ENCODE data around the gene SLC7A7. TPM values are rescaled to one million over a fixed set of nuclear protein-coding genes. Genes with fewer than 3 reads are reported as not detected.
"Not testable (repeated sequence)": the region's sequence is repeated elsewhere in the genome, so short reads cannot be mapped to it uniquely, and the experiment has no call there.

Gene SLC7A7
- total and polyA plus RNA-seq, 4 donors = 28.0 to 113 (median 48.2) TPM

DNA sequence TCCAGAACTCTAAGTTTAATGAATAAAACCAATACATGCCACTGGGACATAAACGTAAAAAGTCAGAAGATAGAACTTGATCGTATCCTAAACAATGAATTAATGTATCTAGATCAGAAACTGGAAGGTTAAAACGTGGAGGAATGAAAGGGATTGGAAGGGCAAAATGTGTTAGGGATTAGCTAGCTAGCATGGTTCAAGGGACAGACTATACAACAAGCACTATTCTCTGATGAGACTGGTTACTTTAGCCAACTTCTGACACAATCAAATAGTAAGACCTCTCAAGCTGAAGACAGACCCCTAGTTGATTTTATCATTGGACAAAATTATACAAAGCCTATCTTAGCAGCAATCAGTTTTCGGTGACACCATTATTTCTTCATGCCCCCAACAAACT lies 67.5 kb downstream of the SLC7A7 start:
- Histone ChIP-seq H3K27ac (ENCODE audit: low read depth in 1 of 2, low read length in 1 of 2) (no peak overlapping the region), H3K4me3 (no peak overlapping the region), H3K36me3 (ENCODE audit: control insufficient read depth in 4 of 4, insufficient read depth in 4 of 4, low read length in 4 of 4) (no peaks in the 10 kb centered on the region), H3K27me3 (ENCODE audit: control insufficient read depth in 3 of 3, insufficient read depth in 3 of 3, low read length in 2 of 3) (no peaks in the 10 kb centered on the region), H3K4me1 (ENCODE audit: control insufficient read depth in 5 of 5, insufficient read depth in 5 of 5, low read length in 5 of 5) (no peaks in the 10 kb centered on the region), H3K9me3 (ENCODE audit: control insufficient read depth in 4 of 4, insufficient read depth in 3 of 4, low read length in 3 of 4) (no peaks in the 10 kb centered on the region), H3K9ac (ENCODE audit: insufficient read depth in 1 of 2, low read length in 2 of 2) (no peak overlapping the region)
- WGBS, 2 donors = 80 to 87% methylated on average over 4 of the region's 4 CpGs
- ATAC-seq (ENCODE audit: insufficient read depth, low FRiP score) (no peak), DNase-seq (no peak)
- TF ChIP-seq, protein P1, sequence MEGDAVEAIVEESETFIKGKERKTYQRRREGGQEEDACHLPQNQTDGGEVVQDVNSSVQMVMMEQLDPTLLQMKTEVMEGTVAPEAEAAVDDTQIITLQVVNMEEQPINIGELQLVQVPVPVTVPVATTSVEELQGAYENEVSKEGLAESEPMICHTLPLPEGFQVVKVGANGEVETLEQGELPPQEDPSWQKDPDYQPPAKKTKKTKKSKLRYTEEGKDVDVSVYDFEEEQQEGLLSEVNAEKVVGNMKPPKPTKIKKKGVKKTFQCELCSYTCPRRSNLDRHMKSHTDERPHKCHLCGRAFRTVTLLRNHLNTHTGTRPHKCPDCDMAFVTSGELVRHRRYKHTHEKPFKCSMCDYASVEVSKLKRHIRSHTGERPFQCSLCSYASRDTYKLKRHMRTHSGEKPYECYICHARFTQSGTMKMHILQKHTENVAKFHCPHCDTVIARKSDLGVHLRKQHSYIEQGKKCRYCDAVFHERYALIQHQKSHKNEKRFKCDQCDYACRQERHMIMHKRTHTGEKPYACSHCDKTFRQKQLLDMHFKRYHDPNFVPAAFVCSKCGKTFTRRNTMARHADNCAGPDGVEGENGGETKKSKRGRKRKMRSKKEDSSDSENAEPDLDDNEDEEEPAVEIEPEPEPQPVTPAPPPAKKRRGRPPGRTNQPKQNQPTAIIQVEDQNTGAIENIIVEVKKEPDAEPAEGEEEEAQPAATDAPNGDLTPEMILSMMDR (IDR thresholded peaks at IDR 0.05; ENCODE audit: control extremely low read depth, extremely low read depth) = no peak

DNA sequence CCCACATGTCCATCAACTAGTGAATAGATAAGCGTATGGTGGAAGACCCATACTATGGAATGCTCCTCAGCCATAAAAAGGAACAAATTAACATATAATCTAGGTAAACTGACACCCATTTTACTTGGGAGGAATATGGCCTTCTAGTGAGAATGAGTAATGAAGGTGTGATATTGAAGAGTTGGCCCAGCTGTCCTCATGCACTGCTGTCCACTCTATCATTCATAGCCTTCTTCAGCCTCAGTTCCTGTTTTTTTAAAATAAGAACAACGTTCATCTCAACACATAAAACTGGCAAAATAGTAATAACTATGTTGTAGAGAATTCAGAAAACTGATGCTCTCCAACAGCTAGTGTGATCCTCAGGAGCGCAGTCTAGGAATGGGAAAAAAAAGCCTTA lies 75.2 kb downstream of the SLC7A7 start:
- no peak overlapping the region for H3K4me3 ChIP-seq
- H3K4me1 ChIP-seq (ENCODE audit: control insufficient read depth in 5 of 5, insufficient read depth in 5 of 5, low read length in 5 of 5) = no peaks in the 10 kb centered on the region
- TF ChIP-seq, protein P1 (IDR thresholded peaks at IDR 0.05; ENCODE audit: control extremely low read depth, extremely low read depth) = no peak
- no peaks in the 10 kb centered on the region for H3K27me3 ChIP-seq (ENCODE audit: control insufficient read depth in 3 of 3, insufficient read depth in 3 of 3, low read length in 2 of 3)
- H3K9me3 ChIP-seq (ENCODE audit: control insufficient read depth in 4 of 4, insufficient read depth in 3 of 4, low read length in 3 of 4) = no peaks in the 10 kb centered on the region
- ATAC-seq (ENCODE audit: insufficient read depth, low FRiP score) = no peak
- WGBS, 2 donors = 72 to 77% methylated on average over 3 of the region's 3 CpGs
- no peak overlapping the region for H3K9ac ChIP-seq (ENCODE audit: insufficient read depth in 1 of 2, low read length in 2 of 2)
- H3K36me3 ChIP-seq (ENCODE audit: control insufficient read depth in 4 of 4, insufficient read depth in 4 of 4, low read length in 4 of 4) = no peaks in the 10 kb centered on the region
- no peak for DNase-seq
- H3K27ac ChIP-seq (ENCODE audit: low read depth in 1 of 2, low read length in 1 of 2) = no peak overlapping the region

DNA sequence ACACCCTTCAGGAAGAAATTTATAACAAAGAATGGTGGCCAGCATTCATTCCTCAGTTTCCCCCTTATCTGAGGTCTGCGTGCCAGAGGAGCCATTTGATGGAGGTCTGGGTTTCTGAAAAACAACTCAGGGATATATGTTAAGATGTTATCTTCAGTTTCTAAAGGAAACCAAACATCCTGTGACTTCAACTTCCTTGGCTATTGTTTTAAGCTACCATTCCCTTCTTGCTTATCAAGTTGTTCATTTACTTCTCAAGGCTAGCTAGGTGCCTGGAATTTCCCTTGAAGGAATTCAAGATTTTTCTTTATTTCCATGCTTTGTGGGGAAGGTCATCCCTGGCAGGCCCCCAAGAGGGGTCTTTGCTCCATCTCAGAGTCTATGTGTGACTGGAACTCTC lies 75.8 kb downstream of the SLC7A7 start:
- Histone ChIP-seq H3K9me3 (ENCODE audit: control insufficient read depth in 4 of 4, insufficient read depth in 3 of 4, low read length in 3 of 4) (no peaks in the 10 kb centered on the region), H3K9ac (ENCODE audit: insufficient read depth in 1 of 2, low read length in 2 of 2) (no peak overlapping the region), H3K4me3 (no peak overlapping the region), H3K27ac (ENCODE audit: low read depth in 1 of 2, low read length in 1 of 2) (no peak overlapping the region), H3K4me1 (ENCODE audit: control insufficient read depth in 5 of 5, insufficient read depth in 5 of 5, low read length in 5 of 5) (no peaks in the 10 kb centered on the region), H3K27me3 (ENCODE audit: control insufficient read depth in 3 of 3, insufficient read depth in 3 of 3, low read length in 2 of 3) (no peaks in the 10 kb centered on the region), H3K36me3 (ENCODE audit: control insufficient read depth in 4 of 4, insufficient read depth in 4 of 4, low read length in 4 of 4) (no peaks in the 10 kb centered on the region)
- WGBS, 2 donors = 31 to 37% methylated on average over 1 of the region's 1 CpG
- DNase-seq (peak in 1 of 3 donors; percentile 19), ATAC-seq (ENCODE audit: insufficient read depth, low FRiP score) (no peak)
- TF ChIP-seq, protein P1 (IDR thresholded peaks at IDR 0.05; ENCODE audit: control extremely low read depth, extremely low read depth) = no peak

DNA sequence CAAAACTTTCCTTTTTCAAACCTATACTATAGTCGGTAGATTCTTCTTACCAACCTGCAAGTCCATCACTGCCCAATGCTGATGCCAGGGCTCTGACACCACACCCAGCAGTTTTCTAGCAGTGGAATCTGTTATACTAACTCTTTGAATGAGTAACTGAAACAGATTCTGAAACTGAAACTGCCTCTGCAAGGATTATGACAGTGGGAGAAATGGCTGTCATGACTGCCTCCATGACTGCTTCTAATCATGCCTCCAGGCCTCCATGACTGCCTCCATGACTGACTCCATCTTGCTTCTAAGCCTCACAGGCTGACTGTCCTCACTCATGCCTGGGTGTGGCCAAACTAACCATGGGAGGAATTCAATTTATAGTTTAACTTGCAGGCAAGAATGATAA lies 78.2 kb downstream of the SLC7A7 start:
- TF ChIP-seq, protein P1 (IDR thresholded peaks at IDR 0.05; ENCODE audit: control extremely low read depth, extremely low read depth) = no peak
- no peak for ATAC-seq (ENCODE audit: insufficient read depth, low FRiP score)
- no peak for DNase-seq
- H3K27ac ChIP-seq (ENCODE audit: low read depth in 1 of 2, low read length in 1 of 2) = no peak overlapping the region
- H3K27me3 ChIP-seq (ENCODE audit: control insufficient read depth in 3 of 3, insufficient read depth in 3 of 3, low read length in 2 of 3) = no peaks in the 10 kb centered on the region
- no peak overlapping the region for H3K4me3 ChIP-seq
- no peak overlapping the region for H3K9ac ChIP-seq (ENCODE audit: insufficient read depth in 1 of 2, low read length in 2 of 2)
- no peaks in the 10 kb centered on the region for H3K4me1 ChIP-seq (ENCODE audit: control insufficient read depth in 5 of 5, insufficient read depth in 5 of 5, low read length in 5 of 5)
- no peaks in the 10 kb centered on the region for H3K36me3 ChIP-seq (ENCODE audit: control insufficient read depth in 4 of 4, insufficient read depth in 4 of 4, low read length in 4 of 4)
- WGBS, 2 donors = 87 to 92% methylated on average over 1 of the region's 1 CpG
- H3K9me3 ChIP-seq (ENCODE audit: control insufficient read depth in 4 of 4, insufficient read depth in 3 of 4, low read length in 3 of 4) = no peaks in the 10 kb centered on the region

DNA sequence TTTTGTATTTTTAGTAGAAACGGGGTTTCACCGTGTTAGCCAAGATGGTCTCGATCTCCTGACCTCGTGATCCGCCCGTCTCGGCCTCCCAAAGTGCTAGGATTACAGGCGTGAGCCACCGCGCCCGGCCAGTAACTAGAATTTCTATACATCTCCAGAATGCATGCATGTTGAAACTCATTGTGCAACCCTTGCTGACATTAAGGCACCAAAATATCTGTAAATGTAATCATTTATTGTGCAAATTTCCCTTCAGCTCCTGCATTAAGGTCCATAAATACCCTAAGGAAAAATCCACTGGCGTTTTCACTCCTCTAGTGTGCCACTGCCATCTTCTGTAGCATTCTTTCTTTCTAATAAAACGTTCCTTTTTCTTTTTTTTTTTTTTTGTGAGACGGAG lies 78.9 kb downstream of the SLC7A7 start:
- not testable (repeated sequence) for H3K4me1 ChIP-seq (ENCODE audit: control insufficient read depth in 5 of 5, insufficient read depth in 5 of 5, low read length in 5 of 5); H3K27ac ChIP-seq (ENCODE audit: low read depth in 1 of 2, low read length in 1 of 2); H3K4me3 ChIP-seq; H3K36me3 ChIP-seq (ENCODE audit: control insufficient read depth in 4 of 4, insufficient read depth in 4 of 4, low read length in 4 of 4); ATAC-seq (ENCODE audit: insufficient read depth, low FRiP score); H3K9me3 ChIP-seq (ENCODE audit: control insufficient read depth in 4 of 4, insufficient read depth in 3 of 4, low read length in 3 of 4); H3K27me3 ChIP-seq (ENCODE audit: control insufficient read depth in 3 of 3, insufficient read depth in 3 of 3, low read length in 2 of 3); H3K9ac ChIP-seq (ENCODE audit: insufficient read depth in 1 of 2, low read length in 2 of 2); DNase-seq
- 95 to 96% methylated on average over 10 to 11 of the region's 14 CpGs for WGBS, 2 donors

All from lung (tissue), 12 donors.